HepG2 (cell line): ENCODE data around the gene GLE1.

Experiments used
- POLR2AphosphoS5 ChIP-seq: IDR thresholded peaks from 2 replicates; pipeline ENCODE4 v1.6.1; 2012; ENCODE audit warnings: low read depth, low read length
- ZFP36L1 ChIP-seq: sonication (generic); formaldehyde crosslinking; IDR thresholded peaks from 2 replicates; pipeline ENCODE4 v1.8.0; 2022; ENCODE audit warnings: mild to moderate bottlenecking, missing genetic modification reagents, moderate library complexity

GRCh38 chr9:128552744-128553440 lies 48.4 kb downstream of the GLE1 start:
- TF ChIP-seq POLR2AphosphoS5 (no peak), ZFP36L1 (no peak)
